H1 (cell line): ENCODE results near the gene STK31. TPM values are rescaled to one million over a fixed set of nuclear protein-coding genes. Genes with fewer than 3 reads are reported as not detected.

Source experiments
- CTCF ChIA-PET: fragments of 300-600 bp; sonication (Branson Sonifier 250); formaldehyde crosslinking; loops from one replicate; lab custom pipeline; 2021; ENCODE audit not compliant: partially characterized antibody; lab: Charles Lee
- POLR2A ChIA-PET: fragments of 300-600 bp; sonication (Branson Sonifier 250); formaldehyde crosslinking; loops from one replicate; lab custom pipeline; 2021; ENCODE audit warnings: inconsistent platforms; ENCODE audit not compliant: partially characterized antibody; lab: Charles Lee
- DNase-seq, 2 experiments: peaks; one replicate each; pipeline versions ENCODE4 v3.0.0 to v3.0.0-alpha.2; 2010 to 2022; ENCODE audit warnings: low spot score in 2 of 2, low read depth in 1 of 2, mixed read lengths in 1 of 2
- FAIRE-seq: peaks from 2 replicates; lab custom pipeline; 2011; peaks lifted over from hg19 to GRCh38; lab: Jason Lieb, UNC
- H2AFZ ChIP-seq: 2 replicates; pipeline ENCODE4 v1.8.1; 2012; ENCODE audit warnings: low read length, inconsistent platforms
- H2AK5ac ChIP-seq: 2 replicates; pipeline ENCODE4 v1.6.1; 2013; ENCODE audit warnings: low read depth, low read length
- H2BK120ac ChIP-seq: replicated peaks from 2 replicates; pipeline ENCODE3; 2013; ENCODE audit warnings: low read depth, low read length, inconsistent platforms
- H2BK12ac ChIP-seq: 2 replicates; pipeline ENCODE4 v1.6.1; 2013; ENCODE audit warnings: low read depth, low read length
- H2BK15ac ChIP-seq: 2 replicates; pipeline ENCODE4 v1.6.1; 2013; ENCODE audit warnings: low read length
- H2BK20ac ChIP-seq: 2 replicates; pipeline ENCODE4 v1.6.1; 2013; ENCODE audit warnings: low read length
- H2BK5ac ChIP-seq: 2 replicates; pipeline ENCODE4 v1.6.1; 2013; ENCODE audit warnings: low read depth, low read length
- H3K14ac ChIP-seq: 2 replicates; pipeline ENCODE4 v1.6.1; 2013; ENCODE audit warnings: inconsistent platforms; ENCODE audit not compliant: insufficient read length
- H3K18ac ChIP-seq: 2 replicates; pipeline ENCODE4 v1.6.1; 2013; ENCODE audit warnings: low read length; ENCODE audit errors: extremely low read depth
- H3K23ac ChIP-seq: 2 replicates; pipeline ENCODE4 v1.6.1; 2013; ENCODE audit warnings: inconsistent platforms; ENCODE audit not compliant: insufficient read length
- H3K23me2 ChIP-seq: 2 replicates; pipeline ENCODE4 v1.6.1; 2013; ENCODE audit warnings: low read depth, low read length
- H3K27ac ChIP-seq: 2 replicates; pipeline ENCODE4 v1.6.1; 2011; ENCODE audit warnings: low read depth, low read length, inconsistent platforms
- H3K27me3 ChIP-seq, 4 experiments: replicated peaks in 1 of 4; 1 replicate in 1 of 4; 2 replicates in 3 of 4; pipeline versions ENCODE4 v1.6.1 to v1.8.1; 2011 to 2013; ENCODE audit warnings: low read length in 3 of 4, mild to moderate bottlenecking in 3 of 4, inconsistent platforms in 2 of 4, mixed read lengths in 2 of 4, moderate library complexity in 1 of 4; ENCODE audit not compliant: control insufficient read depth in 3 of 4, insufficient read depth in 3 of 4; ENCODE audit errors: extremely low read depth in 1 of 4
- H3K36me3 ChIP-seq, 4 experiments: 2 replicates each; pipeline versions ENCODE4 v1.6.1 to v1.8.1; 2011 to 2013; ENCODE audit warnings: mild to moderate bottlenecking in 4 of 4, low read length in 3 of 4, moderate library complexity in 2 of 4, control low read depth in 1 of 4, inconsistent platforms in 1 of 4; ENCODE audit not compliant: insufficient read depth in 4 of 4, control insufficient read depth in 2 of 4
- H3K4ac ChIP-seq: replicated peaks from 2 replicates; pipeline ENCODE3; 2013; ENCODE audit warnings: low read length, low read depth, mixed read lengths, inconsistent platforms; ENCODE audit not compliant: insufficient read length
- H3K4me1 ChIP-seq, 4 experiments: replicated peaks in 1 of 4; 1 replicate in 1 of 4; 2 replicates in 3 of 4; pipeline versions ENCODE4 v1.6.1 to v1.8.1; 2011 to 2013; ENCODE audit warnings: low read length in 3 of 4, inconsistent platforms in 2 of 4, mixed read lengths in 1 of 4; ENCODE audit not compliant: insufficient read depth in 4 of 4, control insufficient read depth in 3 of 4
- H3K4me2 ChIP-seq, 2 experiments: 2 replicates each; pipeline versions ENCODE4 v1.6.1 to v1.8.1; 2011 to 2013; ENCODE audit warnings: low read depth in 2 of 2, low read length in 2 of 2, control low read depth in 1 of 2, inconsistent platforms in 1 of 2, mild to moderate bottlenecking in 1 of 2; ENCODE audit not compliant: insufficient read depth in 1 of 2
- H3K4me3 ChIP-seq, 4 experiments: fragments of 200-600, 300-600 bp in 1 of 4; sonication (generic), shearing (Covaris generic), sonication (Bioruptor Twin) in 1 of 4; 2 replicates each; pipeline versions ENCODE4 v1.5.1 to v1.8.1; 2011 to 2016; ENCODE audit warnings: low read length in 4 of 4, low read depth in 3 of 4, control low read depth in 2 of 4, inconsistent platforms in 2 of 4, mild to moderate bottlenecking in 2 of 4, mixed read lengths in 1 of 4, moderate library complexity in 1 of 4; ENCODE audit not compliant: insufficient read depth in 2 of 4; ENCODE audit errors: extremely low read depth in 1 of 4
- H3K56ac ChIP-seq: replicated peaks from 2 replicates; pipeline ENCODE3; 2013; ENCODE audit warnings: low read depth, mild to moderate bottlenecking, mixed read lengths, low read length, inconsistent platforms; ENCODE audit not compliant: insufficient read length
- H3K79me1 ChIP-seq: 2 replicates; pipeline ENCODE4 v1.6.1; 2013; ENCODE audit warnings: low read depth, low read length, control low read depth
- H3K79me2 ChIP-seq, 2 experiments: 2 replicates each; pipeline versions ENCODE4 v1.6.1 to v1.8.1; 2012 to 2013; ENCODE audit warnings: low read length in 2 of 2, mild to moderate bottlenecking in 2 of 2, inconsistent platforms in 1 of 2; ENCODE audit not compliant: insufficient read depth in 2 of 2, control insufficient read depth in 1 of 2
- H3K9ac ChIP-seq, 4 experiments: replicated peaks in 1 of 4; 1 replicate in 1 of 4; 2 replicates in 3 of 4; pipeline versions ENCODE4 v1.6.1 to v1.8.1; 2011 to 2013; ENCODE audit warnings: low read depth in 3 of 4, low read length in 3 of 4, control low read depth in 2 of 4, mild to moderate bottlenecking in 2 of 4, moderate library complexity in 2 of 4, inconsistent platforms in 1 of 4; ENCODE audit errors: extremely low read depth in 1 of 4
- H3K9me3 ChIP-seq, 2 experiments: 2 replicates each; pipeline versions ENCODE4 v1.6.1 to v1.8.1; 2012 to 2013; ENCODE audit warnings: mild to moderate bottlenecking in 2 of 2, moderate library complexity in 2 of 2, control low read depth in 1 of 2, inconsistent platforms in 1 of 2, low read depth in 1 of 2, low read length in 1 of 2, mixed read lengths in 1 of 2; ENCODE audit not compliant: insufficient read depth in 2 of 2
- H4K20me1 ChIP-seq, 2 experiments: replicated peaks in 1 of 2; 2 replicates each; pipeline versions ENCODE3 to v1.8.1; 2011 to 2013; ENCODE audit warnings: inconsistent platforms in 2 of 2, low read length in 2 of 2, mild to moderate bottlenecking in 1 of 2; ENCODE audit not compliant: insufficient read depth in 2 of 2, control insufficient read depth in 1 of 2
- H4K5ac ChIP-seq: 2 replicates; pipeline ENCODE4 v1.6.1; 2013; ENCODE audit warnings: low read length, low read depth, mixed read lengths, inconsistent platforms; ENCODE audit not compliant: insufficient read length
- H4K8ac ChIP-seq: 2 replicates; pipeline ENCODE4 v1.8.0; 2013; ENCODE audit warnings: mild to moderate bottlenecking, moderate library complexity, low read length, inconsistent platforms; ENCODE audit not compliant: insufficient read depth; ENCODE audit errors: extremely low read depth
- H4K91ac ChIP-seq: replicated peaks from 2 replicates; pipeline ENCODE3; 2013; ENCODE audit warnings: low read length, mixed read lengths, inconsistent platforms; ENCODE audit not compliant: insufficient read length
- FOSL1 ChIP-seq: IDR thresholded peaks from 2 replicates; pipeline ENCODE4 v1.6.1; 2011; ENCODE audit warnings: mild to moderate bottlenecking, low read depth, low read length, moderate library complexity; ENCODE audit not compliant: insufficient read depth
- YY1 ChIP-seq: IDR thresholded peaks from 2 replicates; pipeline ENCODE4 v1.6.1; 2011; ENCODE audit warnings: low read depth, mild to moderate bottlenecking, low read length
- WGBS, 2 experiments: shearing (Covaris generic) in 1 of 2; methylation state at CpG; one replicate each; pipeline versions ENCODE4 v1.1.6 to v1.1.7; 2013 to 2015; ENCODE audit warnings: low lambda C conversion rate in 2 of 2, mixed read lengths in 2 of 2, inconsistent platforms in 1 of 2, low coverage in 1 of 2, missing lambda C conversion rate in 1 of 2; ENCODE audit not compliant: insufficient replicate concordance in 2 of 2, insufficient coverage in 1 of 2, insufficient read length in 1 of 2; ENCODE audit errors: extremely low coverage in 1 of 2, missing lambda C conversion rate in 1 of 2; 5-methylcytosine and 5-hydroxymethylcytosine counted together
- polyA plus RNA-seq, 7 experiments: library from polyadenylated mRNA; depleted of rRNA in 3 of 7; stranded (reverse) in 5 of 7; unstranded in 2 of 7; fragments of >200 nt in 5 of 7; fragments of 200-250 nt in 2 of 7; gene quantifications; 1 replicate in 5 of 7; 2 replicates in 1 of 7; 4 replicates in 1 of 7; pipeline versions ENCODE4 v1.2.1 to v1.2.3, GENCODE V29; 2011 to 2013; ENCODE audit warnings: missing spikeins in 2 of 7, mixed read lengths in 2 of 7
- total RNA-seq: library from RNA; stranded (reverse); fragmentation: NEBNext Ultra II Directional; extraction: Animal tissue kit (Norgen Biotek cat#: 25700); gene quantifications from 2 replicates; pipeline ENCODE4 v1.2.1, GENCODE V29; 2021

STK31 gene
- total and polyA plus RNA-seq, 2 of the 8 experiments (the other 6 are each of a cell fraction or from before 2014, with no cell fraction given) = 0.15 to 0.32 TPM

DNA sequence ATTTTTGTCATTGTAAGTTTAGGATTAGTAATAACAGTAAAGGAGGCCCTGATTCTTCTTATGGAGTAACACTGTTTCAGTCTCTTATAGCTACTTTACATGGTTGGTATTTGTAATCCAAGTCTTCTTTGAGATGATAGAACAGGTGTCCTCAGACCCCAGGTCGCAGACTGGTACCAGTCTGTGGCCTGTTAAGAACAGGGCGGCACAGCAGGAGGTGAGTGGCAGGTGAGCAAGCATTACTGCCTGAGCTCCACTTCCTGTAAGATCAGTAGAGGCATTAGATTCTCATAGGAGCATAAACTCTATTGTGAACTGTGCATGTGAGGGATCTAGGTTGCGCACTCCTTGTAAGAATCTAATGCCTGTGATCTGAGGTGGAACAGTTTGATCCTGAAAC, 77.3 kb downstream of the STK31 start:
- no peak for FAIRE-seq
- H3K4me1 ChIP-seq = no peaks in the 10 kb centered on the region
- DNase-seq = no peak
- ChIA-PET CTCF (interaction anchor here (0.7 kb wide), 1 partner anchor 18 kb away, joined by 5 read pairs; no protein-coding TSS in a partner anchor), POLR2A (no interaction called here)
- H3K27ac ChIP-seq = no peak overlapping the region
- H3K9me3 ChIP-seq = no peaks in the 10 kb centered on the region
- no peak overlapping the region for H3K14ac ChIP-seq
- H4K20me1 ChIP-seq = no peaks in the 10 kb centered on the region
- 91% methylated on average over 3 of the region's 3 CpGs; no CpG with 5 or more reads in 1 of the 2 experiments for WGBS, 2 experiments
- H3K36me3 ChIP-seq = no peaks in the 10 kb centered on the region
- no peak overlapping the region for H2BK120ac ChIP-seq
- H4K91ac ChIP-seq = no peak overlapping the region
- no peak overlapping the region for H3K4ac ChIP-seq
- H4K5ac ChIP-seq = no peak overlapping the region
- no peaks in the 10 kb centered on the region for H3K79me1 ChIP-seq
- no peak overlapping the region for H2BK12ac ChIP-seq
- H3K23me2 ChIP-seq = no peaks in the 10 kb centered on the region
- H3K4me2 ChIP-seq = no peak overlapping the region
- H3K9ac ChIP-seq = no peak overlapping the region
- no peak overlapping the region for H4K8ac ChIP-seq
- H3K18ac ChIP-seq = no peak overlapping the region
- no peak overlapping the region for H2BK20ac ChIP-seq
- no peaks in the 10 kb centered on the region for H3K79me2 ChIP-seq
- H3K27me3 ChIP-seq = no peaks in the 10 kb centered on the region
- no peak overlapping the region for H2AK5ac ChIP-seq
- H3K4me3 ChIP-seq = no peak overlapping the region
- TF ChIP-seq FOSL1 = no peak
- TF ChIP-seq YY1 = no peak
- no peak overlapping the region for H2BK15ac ChIP-seq
- no peak overlapping the region for H3K56ac ChIP-seq
- no peak overlapping the region; the same call in 1 of the 2 replicates for H2AFZ ChIP-seq
- no peak overlapping the region for H2BK5ac ChIP-seq
- H3K23ac ChIP-seq = no peak overlapping the region
